GM21786 (cell line): ENCODE results near the gene TENM3.

ENCODE experiments used
- ATAC-seq: cut with Tn5 transposase; IDR thresholded peaks from one replicate; pipeline ENCODE4 v1.9.1; 2021; ENCODE audit not compliant: unreplicated experiment

TENM3 gene

GRCh38 chr4:182655340-182655739, 412.1 kb downstream of the TENM3 start:
- no peak for ATAC-seq

GRCh38 chr4:182662551-182662950, 419.3 kb downstream of the TENM3 start:
- ATAC-seq, result no peak

GRCh38 chr4:182671231-182671630, 428.0 kb downstream of the TENM3 start:
- ATAC-seq, result no peak

- ATAC-seq, result no peak
Observed at GRCh38 chr4:182671749-182672148, 428.5 kb downstream of the TENM3 start.

- no peak for ATAC-seq
Observed at GRCh38 chr4:182678590-182678989, 435.4 kb downstream of the TENM3 start.

- ATAC-seq, result no peak
Observed at GRCh38 chr4:182679533-182679932, 436.3 kb downstream of the TENM3 start.

- ATAC-seq, result no peak
Observed at GRCh38 chr4:182680234-182680653, 437.0 kb downstream of the TENM3 start.

- no peak for ATAC-seq
Observed at GRCh38 chr4:182683661-182684060, 440.5 kb downstream of the TENM3 start.

- no peak for ATAC-seq
Observed at GRCh38 chr4:182684796-182685195, 441.6 kb downstream of the TENM3 start.

- no peak for ATAC-seq
Observed at GRCh38 chr4:182688081-182688480, 444.9 kb downstream of the TENM3 start.

GRCh38 chr4:182694551-182694950, 451.3 kb downstream of the TENM3 start:
- ATAC-seq, result no peak

- no peak for ATAC-seq
Observed at GRCh38 chr4:182695009-182695408, 451.8 kb downstream of the TENM3 start.

GRCh38 chr4:182695842-182696241, 452.6 kb downstream of the TENM3 start:
- no peak for ATAC-seq

GRCh38 chr4:182697094-182697493, 453.9 kb downstream of the TENM3 start:
- no peak for ATAC-seq

- no peak for ATAC-seq
Observed at GRCh38 chr4:182698212-182698611, 455.0 kb downstream of the TENM3 start.

- no peak for ATAC-seq
Observed at GRCh38 chr4:182699201-182699600, 456.0 kb downstream of the TENM3 start.

GRCh38 chr4:182699795-182700194, 456.6 kb downstream of the TENM3 start:
- ATAC-seq, result no peak

GRCh38 chr4:182700362-182701160, 457.4 kb downstream of the TENM3 start:
- no peak for ATAC-seq

GRCh38 chr4:182704077-182704476, 460.9 kb downstream of the TENM3 start:
- ATAC-seq, result no peak

GRCh38 chr4:182704948-182705347, 461.7 kb downstream of the TENM3 start:
- ATAC-seq, result no peak

- no peak for ATAC-seq
Observed at GRCh38 chr4:182705389-182705788, 462.2 kb downstream of the TENM3 start.

- ATAC-seq, result no peak
Observed at GRCh38 chr4:182711211-182711610, 468.0 kb downstream of the TENM3 start.

GRCh38 chr4:182715548-182715947, 472.3 kb downstream of the TENM3 start:
- no peak for ATAC-seq
